WTC11 (cell line): ENCODE data around the gene SNX9. TPM values are rescaled to one million over a fixed set of nuclear protein-coding genes. Genes with fewer than 3 reads are reported as not detected.
"Not testable (repeated sequence)": the region's sequence is repeated elsewhere in the genome, so short reads cannot be mapped to it uniquely, and the experiment has no call there.

ENCODE experiments used
- ATAC-seq: fragments of 200-7000 bp; cut with Tn5 transposase; 2 replicates; pipeline ENCODE4 v1.10.0; 2021; ENCODE audit warnings: mild to moderate bottlenecking, moderate library complexity
- CTCF ChIA-PET: fragments of 300-600 bp; sonication (Branson Sonifier 250); formaldehyde crosslinking; loops from one replicate; lab custom pipeline; 2021; ENCODE audit warnings: antibody characterized with exemption; lab: Charles Lee
- POLR2A ChIA-PET: fragments of 350-600 bp; sonication (Branson Sonifier 250); formaldehyde crosslinking; loops from one replicate; lab custom pipeline; 2021; ENCODE audit warnings: antibody characterized with exemption; lab: Charles Lee
- DNase-seq: peaks from one replicate; pipeline ENCODE4 v3.0.0; 2021; ENCODE audit warnings: low spot score
- H3K27ac Mint-ChIP-seq: 2 replicates; pipeline ENCODE4 v1.8.0; 2021; ENCODE audit warnings: mixed read lengths
- H3K27me3 Mint-ChIP-seq: 2 replicates; pipeline ENCODE4 v1.8.0; 2021; ENCODE audit warnings: low read depth, mild to moderate bottlenecking, moderate library complexity, mixed read lengths
- H3K36me3 Mint-ChIP-seq: 2 replicates; pipeline ENCODE4 v1.8.0; 2021; ENCODE audit warnings: mixed read lengths
- H3K4me1 Mint-ChIP-seq: 2 replicates; pipeline ENCODE4 v1.8.0; 2022; ENCODE audit warnings: mixed read lengths
- H3K4me3 Mint-ChIP-seq: 2 replicates; pipeline ENCODE4 v1.8.0; 2021; ENCODE audit warnings: mild to moderate bottlenecking, moderate library complexity, mixed read lengths
- H3K9me3 Mint-ChIP-seq: 2 replicates; pipeline ENCODE4 v1.8.0; 2021; ENCODE audit warnings: mixed read lengths
- ATF2 ChIP-seq: sonication (generic); formaldehyde crosslinking; IDR thresholded peaks from 2 replicates; pipeline ENCODE4 v1.8.1; 2022; ENCODE audit warnings: low read depth, missing genetic modification reagents, borderline replicate concordance
- CREM ChIP-seq: sonication (generic); formaldehyde crosslinking; IDR thresholded peaks from 2 replicates; pipeline ENCODE4 v1.8.1; 2022; ENCODE audit warnings: mild to moderate bottlenecking, missing genetic modification reagents, moderate library complexity
- NFATC4 ChIP-seq: fragments of 250-450 bp; sonication (Bioruptor Pico); IDR thresholded peaks from 2 replicates; pipeline ENCODE4 v1.9.0; 2021; ENCODE audit warnings: mild to moderate bottlenecking
- ZNF671 ChIP-seq: fragments of 250-450 bp; sonication (Bioruptor Pico); IDR thresholded peaks from 2 replicates; pipeline ENCODE4 v1.8.0; 2021; ENCODE audit warnings: mild to moderate bottlenecking
- total RNA-seq: library from RNA; stranded (reverse); gene quantifications from 3 replicates; pipeline ENCODE4 v1.2.3, GENCODE V29; 2021
- TF ChIP-seq, protein P1 (sequence below): sonication (generic); formaldehyde crosslinking; IDR thresholded peaks from 2 replicates; pipeline ENCODE4 v1.8.1; 2023; ENCODE audit warnings: mild to moderate bottlenecking, missing genetic modification reagents, borderline replicate concordance
- TF ChIP-seq, protein P2 (sequence below): fragments of 250-450 bp; sonication (Bioruptor Pico); conservative IDR thresholded peaks from 2 replicates; pipeline ENCODE4 v1.9.0; 2021; ENCODE audit warnings: mild to moderate bottlenecking

Gene SNX9
- total RNA-seq, 1 experiment from 2014 or later: 35.0 TPM

DNA sequence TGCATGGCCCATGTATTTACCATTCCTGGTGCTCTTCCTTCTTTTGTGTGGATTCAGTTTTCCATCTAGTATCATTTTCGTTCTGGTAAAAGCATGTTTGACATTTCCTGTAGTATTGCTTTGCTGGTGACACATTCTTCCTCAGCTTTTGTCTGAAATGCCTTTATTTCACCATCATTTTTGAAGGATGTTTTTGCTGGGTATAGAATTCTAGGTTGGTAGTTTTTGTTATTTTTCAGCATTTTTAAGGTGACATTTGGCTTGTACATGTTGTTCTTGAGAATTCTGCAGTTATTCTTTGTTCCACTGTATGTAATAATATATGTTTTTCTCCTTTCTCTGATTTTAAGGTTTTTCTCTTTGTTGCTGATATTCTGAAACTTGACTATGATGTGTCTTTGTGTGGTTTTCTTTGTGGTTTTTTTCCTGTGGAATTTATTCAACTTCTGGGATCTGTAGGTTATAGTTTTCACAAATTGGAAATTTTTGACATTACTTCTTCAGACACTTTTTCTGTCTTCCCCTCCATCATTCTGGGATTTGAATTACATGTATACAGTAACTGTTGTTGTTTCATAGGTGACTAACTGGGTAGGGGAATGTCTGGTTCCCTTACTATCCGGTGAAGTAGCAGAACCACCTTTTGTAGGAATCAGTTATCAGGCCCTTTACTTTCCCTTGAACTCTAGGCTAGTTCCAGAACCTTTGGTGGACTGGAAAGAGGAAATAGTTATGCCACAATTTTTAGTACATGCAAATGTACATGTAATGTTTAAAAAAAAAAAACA, 30.2 kb downstream of the SNX9 start:
- H3K36me3 Mint-ChIP-seq: peaks cover 15% of the 10 kb centered on the region
- H3K9me3 Mint-ChIP-seq: peaks cover 13% of the 10 kb centered on the region
- CTCF ChIA-PET: interaction anchor here (0.6 kb wide), 1 partner anchor 20 kb away, joined by 3 read pairs; no protein-coding TSS in a partner anchor
- POLR2A ChIA-PET: no interaction called here
- ATAC-seq (no peak), DNase-seq (no peak)
- peak overlapping the region; percentile 37; the same call in 1 of the 2 replicates for H3K27ac Mint-ChIP-seq
- H3K27me3 Mint-ChIP-seq: no peaks in the 10 kb centered on the region
- H3K4me3 Mint-ChIP-seq: no peak overlapping the region
- H3K4me1 Mint-ChIP-seq: peaks cover 45% of the 10 kb centered on the region
- TF ChIP-seq, protein P1, sequence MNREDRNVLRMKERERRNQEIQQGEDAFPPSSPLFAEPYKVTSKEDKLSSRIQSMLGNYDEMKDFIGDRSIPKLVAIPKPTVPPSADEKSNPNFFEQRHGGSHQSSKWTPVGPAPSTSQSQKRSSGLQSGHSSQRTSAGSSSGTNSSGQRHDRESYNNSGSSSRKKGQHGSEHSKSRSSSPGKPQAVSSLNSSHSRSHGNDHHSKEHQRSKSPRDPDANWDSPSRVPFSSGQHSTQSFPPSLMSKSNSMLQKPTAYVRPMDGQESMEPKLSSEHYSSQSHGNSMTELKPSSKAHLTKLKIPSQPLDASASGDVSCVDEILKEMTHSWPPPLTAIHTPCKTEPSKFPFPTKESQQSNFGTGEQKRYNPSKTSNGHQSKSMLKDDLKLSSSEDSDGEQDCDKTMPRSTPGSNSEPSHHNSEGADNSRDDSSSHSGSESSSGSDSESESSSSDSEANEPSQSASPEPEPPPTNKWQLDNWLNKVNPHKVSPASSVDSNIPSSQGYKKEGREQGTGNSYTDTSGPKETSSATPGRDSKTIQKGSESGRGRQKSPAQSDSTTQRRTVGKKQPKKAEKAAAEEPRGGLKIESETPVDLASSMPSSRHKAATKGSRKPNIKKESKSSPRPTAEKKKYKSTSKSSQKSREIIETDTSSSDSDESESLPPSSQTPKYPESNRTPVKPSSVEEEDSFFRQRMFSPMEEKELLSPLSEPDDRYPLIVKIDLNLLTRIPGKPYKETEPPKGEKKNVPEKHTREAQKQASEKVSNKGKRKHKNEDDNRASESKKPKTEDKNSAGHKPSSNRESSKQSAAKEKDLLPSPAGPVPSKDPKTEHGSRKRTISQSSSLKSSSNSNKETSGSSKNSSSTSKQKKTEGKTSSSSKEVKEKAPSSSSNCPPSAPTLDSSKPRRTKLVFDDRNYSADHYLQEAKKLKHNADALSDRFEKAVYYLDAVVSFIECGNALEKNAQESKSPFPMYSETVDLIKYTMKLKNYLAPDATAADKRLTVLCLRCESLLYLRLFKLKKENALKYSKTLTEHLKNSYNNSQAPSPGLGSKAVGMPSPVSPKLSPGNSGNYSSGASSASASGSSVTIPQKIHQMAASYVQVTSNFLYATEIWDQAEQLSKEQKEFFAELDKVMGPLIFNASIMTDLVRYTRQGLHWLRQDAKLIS: no peak
- TF ChIP-seq ZNF671: no peak

- ChIA-PET POLR2A (no interaction called here), CTCF (interaction anchor here (0.6 kb wide), 1 partner anchor 20 kb away, joined by 3 read pairs; no protein-coding TSS in a partner anchor)
- H3K4me1 Mint-ChIP-seq: peaks cover 45% of the 10 kb centered on the region
- ATAC-seq (no peak), DNase-seq (no peak)
- no peaks in the 10 kb centered on the region for H3K27me3 Mint-ChIP-seq
- H3K36me3 Mint-ChIP-seq: peaks cover 15% of the 10 kb centered on the region
- no peak for TF ChIP-seq CREM (CRISPR knock-in tag)
- TF ChIP-seq, protein P2, sequence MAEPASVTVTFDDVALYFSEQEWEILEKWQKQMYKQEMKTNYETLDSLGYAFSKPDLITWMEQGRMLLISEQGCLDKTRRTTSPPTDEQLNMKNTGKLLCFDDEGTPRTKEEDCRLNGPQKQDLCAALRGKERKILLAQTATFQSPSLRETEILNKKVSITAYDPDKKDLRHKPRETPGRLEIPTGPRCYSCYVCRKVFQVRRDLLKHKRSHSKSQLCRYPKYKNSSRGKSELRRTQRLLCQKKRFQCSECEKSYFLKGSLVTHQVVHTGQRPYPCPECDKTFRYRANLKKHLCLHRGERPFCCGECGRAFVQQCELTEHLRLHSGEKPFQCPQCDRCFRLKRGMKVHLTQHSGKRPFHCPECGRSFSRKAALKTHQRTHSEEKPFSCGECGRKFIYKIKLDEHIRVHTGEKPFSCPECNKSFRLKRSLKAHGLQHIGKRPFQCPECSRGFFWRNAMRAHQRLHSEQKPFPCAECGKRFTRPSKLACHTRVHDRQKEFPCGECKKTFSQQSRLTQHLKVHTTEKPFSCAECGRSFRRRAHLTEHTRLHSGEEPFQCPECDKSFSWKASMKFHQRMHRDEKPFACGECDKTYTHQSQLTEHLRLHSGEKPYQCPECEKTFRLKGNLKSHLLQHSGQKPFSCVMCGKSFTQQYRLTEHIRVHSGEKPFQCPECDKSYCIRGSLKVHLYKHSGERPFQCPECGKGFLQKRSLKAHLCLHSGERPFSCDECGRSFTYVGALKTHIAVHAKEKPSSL (CRISPR knock-in tag): no peak
- TF ChIP-seq NFATC4 (CRISPR knock-in tag): no peak
- no peak overlapping the region for H3K4me3 Mint-ChIP-seq
- peaks cover 13% of the 10 kb centered on the region for H3K9me3 Mint-ChIP-seq
- no peak overlapping the region for H3K27ac Mint-ChIP-seq
Measured at GRCh38 chr6:157853902-157854502, 31.0 kb downstream of the SNX9 start.

DNA sequence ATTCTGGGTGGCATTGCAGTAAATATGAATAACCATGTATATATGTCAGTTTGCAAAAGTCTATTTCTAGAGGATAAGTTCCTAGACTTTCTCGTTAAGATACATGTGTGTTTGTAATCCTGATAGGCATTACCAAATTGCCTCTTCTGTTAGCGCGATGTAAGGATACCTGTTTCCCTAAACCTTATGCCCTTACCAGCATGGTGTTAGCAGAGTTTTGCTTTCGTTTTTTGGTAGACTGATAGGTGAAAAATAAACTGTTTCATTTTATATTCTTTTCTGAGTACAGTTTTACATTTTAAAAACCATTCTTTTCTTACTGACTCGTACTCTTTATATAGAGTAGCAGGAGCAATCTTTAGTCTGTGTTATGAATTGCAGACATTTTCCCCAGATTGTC, 32.3 kb downstream of the SNX9 start:
- CTCF ChIA-PET: no interaction called here
- no peaks in the 10 kb centered on the region for H3K27me3 Mint-ChIP-seq
- peaks cover 45% of the 10 kb centered on the region for H3K4me1 Mint-ChIP-seq
- no peak for ATAC-seq
- POLR2A ChIA-PET: no interaction called here
- no peak for DNase-seq
- peak overlapping the region; percentile 26; the same call in 1 of the 2 replicates for H3K27ac Mint-ChIP-seq
- peaks cover 13% of the 10 kb centered on the region for H3K9me3 Mint-ChIP-seq
- H3K4me3 Mint-ChIP-seq: no peak overlapping the region
- no peak for TF ChIP-seq ATF2
- peaks cover 15% of the 10 kb centered on the region for H3K36me3 Mint-ChIP-seq

GRCh38 chr6:157855804-157856203, 32.8 kb downstream of the SNX9 start:
- H3K4me3 Mint-ChIP-seq, DNase-seq, H3K27me3 Mint-ChIP-seq, POLR2A ChIA-PET, ATAC-seq: not testable (repeated sequence)
- CTCF ChIA-PET: interaction anchor here (0.6 kb wide), 1 partner anchor 18 kb away, joined by 3 read pairs; no protein-coding TSS in a partner anchor
- H3K9me3 Mint-ChIP-seq: peaks cover 13% of the 10 kb centered on the region
- peaks cover 15% of the 10 kb centered on the region for H3K36me3 Mint-ChIP-seq
- H3K4me1 Mint-ChIP-seq: peaks cover 50% of the 10 kb centered on the region
- peak overlapping the region; percentile 26; the same call in 1 of the 2 replicates for H3K27ac Mint-ChIP-seq

DNA sequence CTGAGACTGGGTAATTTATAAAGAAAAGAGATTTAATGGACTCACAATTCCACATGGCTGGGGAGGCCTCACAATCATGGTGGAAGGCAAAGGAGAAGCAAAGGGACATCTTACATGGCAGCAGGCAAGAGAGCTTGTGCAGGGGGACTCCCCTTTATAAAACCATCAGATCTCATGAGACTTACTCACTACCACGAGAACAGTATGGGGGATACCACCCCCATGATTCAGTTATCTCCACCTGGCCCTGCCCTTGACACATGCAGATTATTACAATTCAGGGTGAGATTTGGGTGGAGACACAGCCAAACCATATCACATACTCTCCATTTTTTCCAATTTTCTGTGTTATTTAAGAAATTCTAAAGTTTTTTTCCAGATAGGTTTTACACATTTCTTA, 35.6 kb downstream of the SNX9 start:
- DNase-seq, CTCF ChIA-PET, H3K9me3 Mint-ChIP-seq: not testable (repeated sequence)

More for the DNA sequence above, 35.6 kb downstream of the SNX9 start:
- H3K36me3 Mint-ChIP-seq, POLR2A ChIA-PET, H3K27me3 Mint-ChIP-seq, H3K4me3 Mint-ChIP-seq, ATAC-seq: not testable (repeated sequence)
- H3K27ac Mint-ChIP-seq: peak overlapping the region; percentile 58
- H3K4me1 Mint-ChIP-seq: peaks cover 66% of the 10 kb centered on the region
